ENCODE data around the gene TTI1. TPM values are rescaled to one million over a fixed set of nuclear protein-coding genes. Genes with fewer than 3 reads are reported as not detected.

The TTI1 gene
- total and polyA plus RNA-seq, 3 donors from 2014 or later: 24.1 to 30.5 (median 26.0) TPM

- no peak for TF ChIP-seq POLR2A (IDR thresholded peaks at IDR 0.05)
- TF ChIP-seq, protein P1, sequence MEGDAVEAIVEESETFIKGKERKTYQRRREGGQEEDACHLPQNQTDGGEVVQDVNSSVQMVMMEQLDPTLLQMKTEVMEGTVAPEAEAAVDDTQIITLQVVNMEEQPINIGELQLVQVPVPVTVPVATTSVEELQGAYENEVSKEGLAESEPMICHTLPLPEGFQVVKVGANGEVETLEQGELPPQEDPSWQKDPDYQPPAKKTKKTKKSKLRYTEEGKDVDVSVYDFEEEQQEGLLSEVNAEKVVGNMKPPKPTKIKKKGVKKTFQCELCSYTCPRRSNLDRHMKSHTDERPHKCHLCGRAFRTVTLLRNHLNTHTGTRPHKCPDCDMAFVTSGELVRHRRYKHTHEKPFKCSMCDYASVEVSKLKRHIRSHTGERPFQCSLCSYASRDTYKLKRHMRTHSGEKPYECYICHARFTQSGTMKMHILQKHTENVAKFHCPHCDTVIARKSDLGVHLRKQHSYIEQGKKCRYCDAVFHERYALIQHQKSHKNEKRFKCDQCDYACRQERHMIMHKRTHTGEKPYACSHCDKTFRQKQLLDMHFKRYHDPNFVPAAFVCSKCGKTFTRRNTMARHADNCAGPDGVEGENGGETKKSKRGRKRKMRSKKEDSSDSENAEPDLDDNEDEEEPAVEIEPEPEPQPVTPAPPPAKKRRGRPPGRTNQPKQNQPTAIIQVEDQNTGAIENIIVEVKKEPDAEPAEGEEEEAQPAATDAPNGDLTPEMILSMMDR (IDR thresholded peaks at IDR 0.05): no peak
- Histone ChIP-seq H3K27ac (no peak overlapping the region), H3K36me3 (ENCODE audit: low read depth, missing control alignments) (no peaks in the 10 kb centered on the region), H3K4me3 (no peak overlapping the region), H3K9me3 (no peaks in the 10 kb centered on the region), H3K27me3 (no peaks in the 10 kb centered on the region), H3K4me1 (peaks cover 15% of the 10 kb centered on the region)
- whole genome bisulfite sequencing, 2 donors: 77 to 86% methylated on average over 9 to 14 of the region's 14 CpGs
- peak; percentile 67 for DNase-seq
- intact Hi-C loops (cut with DNase I; ENCODE audit: low total_unique reads): loop anchor here (10.0 kb wide), 1 partner anchor 79 kb away; the partner anchor contains the start of gene VSTM2L
These were observed 49.1 kb downstream of the TTI1 start for GRCh38 chr20:37984018-37984785.

GRCh38 chr20:37983286-37983685 is 50.0 kb downstream of the TTI1 start:
- no peak overlapping the region for H3K27ac ChIP-seq

DNA sequence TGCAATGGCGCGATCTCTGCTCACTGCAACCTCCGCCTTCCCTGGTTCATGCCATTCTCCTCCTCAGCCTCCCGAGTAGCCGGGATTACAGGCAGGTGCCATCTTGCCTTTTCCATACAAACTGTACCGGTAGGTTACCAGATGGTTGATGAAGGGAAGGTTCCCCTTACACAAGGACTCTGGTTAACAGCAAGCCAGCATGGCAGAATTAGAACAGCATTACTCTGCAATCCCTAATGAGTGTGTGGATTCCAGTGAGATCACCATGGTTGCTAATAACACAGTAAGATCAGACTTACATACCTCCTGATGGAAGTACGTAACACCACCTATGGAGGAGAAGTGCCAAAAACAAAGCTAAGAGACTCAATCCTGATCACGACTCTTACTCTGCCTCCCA is 51.7 kb downstream of the TTI1 start:
- Histone ChIP-seq H3K4me1 (peaks cover 5% of the 10 kb centered on the region), H3K36me3 (ENCODE audit: low read depth, missing control alignments) (no peaks in the 10 kb centered on the region), H3K4me3 (no peak overlapping the region), H3K27ac (no peak overlapping the region), H3K9me3 (no peaks in the 10 kb centered on the region), H3K27me3 (no peaks in the 10 kb centered on the region)
- 94 to 97% methylated on average over 8 of the region's 8 CpGs for WGBS, 2 donors
- no peak for DNase-seq
- TF ChIP-seq, protein P1 (IDR thresholded peaks at IDR 0.05): no peak
- TF ChIP-seq POLR2A (IDR thresholded peaks at IDR 0.05): no peak
- intact Hi-C loops (cut with DNase I; ENCODE audit: low total_unique reads): loop anchor here (10.0 kb wide), 1 partner anchor 77 kb away; the partner anchor contains the start of gene VSTM2L

More at GRCh38 chr20:37983286-37983685, 50.0 kb downstream of the TTI1 start:
- Histone ChIP-seq H3K4me1 (peaks cover 15% of the 10 kb centered on the region), H3K9me3 (no peaks in the 10 kb centered on the region), H3K4me3 (no peak overlapping the region), H3K27me3 (no peaks in the 10 kb centered on the region), H3K36me3 (ENCODE audit: low read depth, missing control alignments) (no peaks in the 10 kb centered on the region)
- intact Hi-C loops (cut with DNase I; ENCODE audit: low total_unique reads): loop anchor here (10.0 kb wide), 1 partner anchor 78 kb away; the partner anchor contains the start of gene VSTM2L
- no peak for DNase-seq
- 85 to 89% methylated on average over 13 of the region's 13 CpGs for WGBS, 2 donors
- TF ChIP-seq POLR2A (IDR thresholded peaks at IDR 0.05): no peak
- TF ChIP-seq, protein P1 (IDR thresholded peaks at IDR 0.05): no peak

DNA sequence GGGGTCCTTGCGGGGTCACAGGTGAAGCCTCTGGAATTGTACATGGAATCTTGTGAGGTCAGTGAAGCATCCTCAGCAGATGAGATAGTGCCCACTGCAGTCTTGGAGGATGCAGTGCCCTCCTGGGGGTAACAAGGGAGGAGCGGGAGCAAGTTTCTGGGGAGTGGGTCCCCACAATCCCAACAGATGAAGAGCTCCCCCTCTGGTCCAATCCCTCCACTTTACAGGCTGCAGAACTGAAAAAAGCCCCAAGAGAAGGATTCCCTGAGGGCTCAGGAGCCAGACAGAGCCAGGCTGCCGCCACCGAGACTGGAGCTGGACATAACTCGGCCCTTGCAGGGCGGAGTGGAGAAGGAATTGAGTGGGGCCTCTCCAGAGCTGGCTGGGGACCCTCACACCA is 52.4 kb downstream of the TTI1 start:
- no peaks in the 10 kb centered on the region for H3K36me3 ChIP-seq (ENCODE audit: low read depth, missing control alignments)
- 86 to 96% methylated on average over 6 of the region's 6 CpGs for WGBS, 2 donors
- no peak overlapping the region for H3K27ac ChIP-seq
- TF ChIP-seq, protein P1 (IDR thresholded peaks at IDR 0.05): no peak
- no peak for TF ChIP-seq POLR2A (IDR thresholded peaks at IDR 0.05)
- H3K4me3 ChIP-seq: no peak overlapping the region
- no peaks in the 10 kb centered on the region for H3K9me3 ChIP-seq
- intact Hi-C loops (cut with DNase I; ENCODE audit: low total_unique reads): loop anchor here (10.0 kb wide), 1 partner anchor 76 kb away; the partner anchor contains the start of gene VSTM2L
- H3K27me3 ChIP-seq: no peaks in the 10 kb centered on the region
- DNase-seq: no peak
- H3K4me1 ChIP-seq: peaks cover 5% of the 10 kb centered on the region
